Vagina (tissue), 2 donors: ENCODE results near the gene MGMT. TPM values are rescaled to one million over a fixed set of nuclear protein-coding genes. Genes with fewer than 3 reads are reported as not detected.

Source experiments
- DNase-seq, 2 donors: peaks; one replicate each; pipeline ENCODE4 v3.0.0-alpha.2; 2017; ENCODE audit errors: extremely low spot score in 2 of 2
- H3K27ac ChIP-seq: fragments of 200-600 bp; sonication (generic); one replicate; pipeline ENCODE4 v1.5.1; 2019
- H3K27me3 ChIP-seq: fragments of 200-600 bp; sonication (generic); one replicate; pipeline ENCODE4 v1.5.1; 2019
- H3K36me3 ChIP-seq, 2 donors: fragments of 200-600 bp; sonication (generic); one replicate each; pipeline ENCODE4 v1.5.1; 2017 to 2019
- H3K4me1 ChIP-seq: fragments of 200-600 bp; sonication (generic); one replicate; pipeline ENCODE4 v1.5.1; 2019
- H3K4me3 ChIP-seq, 2 donors: fragments of 200-600 bp; sonication (generic); 1 replicate in 1 of 2; 2 replicates in 1 of 2; pipeline ENCODE4 v1.5.1; 2016 to 2019
- H3K9me3 ChIP-seq: fragments of 200-600 bp; sonication (generic); one replicate; pipeline ENCODE4 v1.5.1; 2019
- POLR2A ChIP-seq, 2 donors: fragments of 450-650 bp; IDR thresholded peaks; one replicate each; pipeline ENCODE4 v1.6.1; 2017; ENCODE audit warnings: antibody characterized with exemption in 2 of 2, mild to moderate bottlenecking in 2 of 2, moderate library complexity in 2 of 2
- POLR2AphosphoS5 ChIP-seq, 2 donors: sonication (generic); formaldehyde crosslinking; IDR thresholded peaks; one replicate each; pipeline ENCODE4 v1.9.0; 2017; ENCODE audit warnings: antibody characterized with exemption in 2 of 2, mild to moderate bottlenecking in 2 of 2, low read depth in 1 of 2; ENCODE audit not compliant: insufficient read depth in 1 of 2
- intact Hi-C: fragments of 100-400 bp; cut with DNase I; formaldehyde crosslinking; loops from one replicate; pipeline ENCODE4 v1.15.1; 2023
- total RNA-seq: library from RNA; depleted of rRNA; stranded (reverse); fragments of >200 nt; gene quantifications from one replicate; pipeline ENCODE4 v1.2.3, GENCODE V29; 2016
- TF ChIP-seq, protein P1 (sequence below), 3 experiments: fragments of 450-650 bp in 2 of 3; fragments of 200-600 bp in 1 of 3; sonication (generic) in 1 of 3; IDR thresholded peaks; one replicate each; pipeline ENCODE4 v1.5.1; 2017 to 2019; ENCODE audit warnings: antibody characterized with exemption in 3 of 3, mild to moderate bottlenecking in 2 of 3, moderate library complexity in 2 of 3

The MGMT gene
- total RNA-seq, 1 donor from 2014 or later, result 16.0 TPM

GRCh38 chr10:129438024-129438423, 29.0 kb upstream of the MGMT start:
- DNase-seq, result no peak
- Histone ChIP-seq H3K4me1 (no peaks in the 10 kb centered on the region), H3K27me3 (no peaks in the 10 kb centered on the region), H3K4me3 (no peak overlapping the region), H3K36me3 (no peaks in the 10 kb centered on the region), H3K9me3 (no peaks in the 10 kb centered on the region), H3K27ac (no peak overlapping the region)
- TF ChIP-seq POLR2AphosphoS5 (IDR thresholded peaks at IDR 0.05; ENCODE audit: insufficient read depth in 1 of 2, low read depth in 1 of 2) (no peak), POLR2A (IDR thresholded peaks at IDR 0.05) (no peak)
- TF ChIP-seq, protein P1, sequence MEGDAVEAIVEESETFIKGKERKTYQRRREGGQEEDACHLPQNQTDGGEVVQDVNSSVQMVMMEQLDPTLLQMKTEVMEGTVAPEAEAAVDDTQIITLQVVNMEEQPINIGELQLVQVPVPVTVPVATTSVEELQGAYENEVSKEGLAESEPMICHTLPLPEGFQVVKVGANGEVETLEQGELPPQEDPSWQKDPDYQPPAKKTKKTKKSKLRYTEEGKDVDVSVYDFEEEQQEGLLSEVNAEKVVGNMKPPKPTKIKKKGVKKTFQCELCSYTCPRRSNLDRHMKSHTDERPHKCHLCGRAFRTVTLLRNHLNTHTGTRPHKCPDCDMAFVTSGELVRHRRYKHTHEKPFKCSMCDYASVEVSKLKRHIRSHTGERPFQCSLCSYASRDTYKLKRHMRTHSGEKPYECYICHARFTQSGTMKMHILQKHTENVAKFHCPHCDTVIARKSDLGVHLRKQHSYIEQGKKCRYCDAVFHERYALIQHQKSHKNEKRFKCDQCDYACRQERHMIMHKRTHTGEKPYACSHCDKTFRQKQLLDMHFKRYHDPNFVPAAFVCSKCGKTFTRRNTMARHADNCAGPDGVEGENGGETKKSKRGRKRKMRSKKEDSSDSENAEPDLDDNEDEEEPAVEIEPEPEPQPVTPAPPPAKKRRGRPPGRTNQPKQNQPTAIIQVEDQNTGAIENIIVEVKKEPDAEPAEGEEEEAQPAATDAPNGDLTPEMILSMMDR (IDR thresholded peaks at IDR 0.05), result no peak
- intact Hi-C loops, result no loop called here

GRCh38 chr10:129440247-129440646, 26.8 kb upstream of the MGMT start:
- Histone ChIP-seq H3K27ac (no peak overlapping the region), H3K4me3 (no peak overlapping the region), H3K4me1 (no peaks in the 10 kb centered on the region), H3K27me3 (no peaks in the 10 kb centered on the region), H3K9me3 (no peaks in the 10 kb centered on the region), H3K36me3 (no peaks in the 10 kb centered on the region)
- TF ChIP-seq, protein P1 (IDR thresholded peaks at IDR 0.05), result no peak
- TF ChIP-seq POLR2A (IDR thresholded peaks at IDR 0.05) (no peak), POLR2AphosphoS5 (IDR thresholded peaks at IDR 0.05; ENCODE audit: insufficient read depth in 1 of 2, low read depth in 1 of 2) (no peak)
- no peak for DNase-seq
- intact Hi-C loops, result no loop called here

DNA sequence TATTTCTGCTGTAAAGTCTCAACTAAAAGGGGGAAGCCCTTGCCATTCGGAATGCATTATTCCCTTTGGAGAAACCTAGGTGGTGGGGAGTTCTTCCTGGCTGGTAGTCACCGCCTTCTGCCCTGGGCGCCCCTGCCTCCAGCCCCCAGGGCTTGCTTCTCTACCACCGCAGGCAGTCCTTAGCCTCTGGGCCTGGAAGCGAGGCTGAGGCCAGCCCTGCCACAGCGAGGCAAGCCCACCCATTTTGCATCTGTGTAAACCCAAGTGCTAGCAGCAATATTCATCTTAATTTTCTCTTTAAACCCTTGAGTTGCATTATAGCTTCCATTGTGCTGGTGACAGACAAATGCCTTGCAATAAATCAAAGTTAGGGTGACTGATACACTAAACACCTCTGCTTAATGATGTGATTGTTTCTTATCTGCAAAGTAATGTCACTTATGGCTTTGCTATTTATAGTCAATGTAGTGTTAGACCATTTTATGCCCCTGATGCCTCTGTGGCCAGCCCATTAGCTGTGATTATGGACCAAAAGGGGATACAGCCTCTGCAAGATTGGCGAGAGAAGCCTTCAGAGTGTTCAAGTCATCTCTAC, 26.2 kb upstream of the MGMT start:
- no peak for DNase-seq
- no peak overlapping the region for H3K4me3 ChIP-seq
- no peak for TF ChIP-seq POLR2AphosphoS5 (IDR thresholded peaks at IDR 0.05; ENCODE audit: insufficient read depth in 1 of 2, low read depth in 1 of 2)
- TF ChIP-seq, protein P1 (IDR thresholded peaks at IDR 0.05), result no peak
- TF ChIP-seq POLR2A (IDR thresholded peaks at IDR 0.05), result no peak
- H3K4me1 ChIP-seq, result no peaks in the 10 kb centered on the region
- H3K9me3 ChIP-seq, result no peaks in the 10 kb centered on the region
- intact Hi-C loops, result no loop called here
- H3K27ac ChIP-seq, result no peak overlapping the region
- H3K36me3 ChIP-seq, result no peaks in the 10 kb centered on the region
- no peaks in the 10 kb centered on the region for H3K27me3 ChIP-seq

DNA sequence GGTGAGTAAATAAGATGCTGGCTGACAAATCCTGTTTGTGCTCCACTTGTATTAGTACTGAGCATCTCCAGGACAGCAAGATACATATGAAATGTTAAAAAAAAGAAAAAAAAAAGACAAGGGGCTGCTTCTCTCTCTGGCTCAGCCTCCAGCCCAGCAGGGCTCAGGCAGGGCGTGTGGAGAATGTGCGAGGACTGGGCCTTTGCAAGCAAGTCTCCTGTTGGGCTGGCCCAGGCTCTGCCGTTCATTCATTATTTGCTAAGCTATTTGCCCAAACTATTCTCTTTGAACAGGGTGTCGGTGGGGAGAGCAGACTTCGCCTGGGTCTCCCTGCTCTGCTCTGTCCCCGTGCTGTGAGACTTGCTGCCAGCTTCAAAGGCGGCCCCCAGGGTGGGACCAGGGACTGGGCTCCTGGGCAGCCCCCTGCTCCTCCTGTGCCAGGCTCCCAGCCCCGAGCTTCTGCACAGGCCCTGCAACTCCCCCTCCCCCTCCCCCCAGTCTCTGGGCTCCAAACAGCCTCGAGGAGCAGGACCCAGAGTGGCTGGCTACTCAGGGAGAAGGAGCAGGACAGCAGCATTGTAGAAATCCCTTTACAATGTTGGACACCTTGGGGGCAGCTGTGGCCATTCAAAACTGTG, 25.6 kb upstream of the MGMT start:
- Histone ChIP-seq H3K36me3 (no peaks in the 10 kb centered on the region), H3K9me3 (no peaks in the 10 kb centered on the region), H3K4me3 (no peak overlapping the region), H3K4me1 (no peaks in the 10 kb centered on the region), H3K27ac (no peak overlapping the region), H3K27me3 (no peaks in the 10 kb centered on the region)
- TF ChIP-seq, protein P1 (IDR thresholded peaks at IDR 0.05), result no peak
- TF ChIP-seq POLR2A (IDR thresholded peaks at IDR 0.05), result no peak
- TF ChIP-seq POLR2AphosphoS5 (IDR thresholded peaks at IDR 0.05; ENCODE audit: insufficient read depth in 1 of 2, low read depth in 1 of 2), result no peak
- intact Hi-C loops, result no loop called here
- DNase-seq, result no peak

- intact Hi-C loops, result no loop called here
- Histone ChIP-seq H3K4me1 (no peaks in the 10 kb centered on the region), H3K4me3 (no peak overlapping the region), H3K27me3 (no peaks in the 10 kb centered on the region), H3K36me3 (no peaks in the 10 kb centered on the region), H3K9me3 (no peaks in the 10 kb centered on the region), H3K27ac (no peak overlapping the region)
- TF ChIP-seq POLR2AphosphoS5 (IDR thresholded peaks at IDR 0.05; ENCODE audit: insufficient read depth in 1 of 2, low read depth in 1 of 2) (no peak), POLR2A (IDR thresholded peaks at IDR 0.05) (no peak)
- TF ChIP-seq, protein P1 (IDR thresholded peaks at IDR 0.05), result no peak
- no peak for DNase-seq
These were observed 24.2 kb upstream of the MGMT start for GRCh38 chr10:129442866-129443265.
